NCI-H1048 (cell line): ENCODE data around the gene MSI2.
"Not testable (repeated sequence)": the region's sequence is repeated elsewhere in the genome, so short reads cannot be mapped to it uniquely, and the experiment has no call there.

ENCODE experiments used
- DNase-seq: peaks from one replicate; lab custom pipeline; 2025; lab: John Stamatoyannopoulos, UW

Gene MSI2

DNA sequence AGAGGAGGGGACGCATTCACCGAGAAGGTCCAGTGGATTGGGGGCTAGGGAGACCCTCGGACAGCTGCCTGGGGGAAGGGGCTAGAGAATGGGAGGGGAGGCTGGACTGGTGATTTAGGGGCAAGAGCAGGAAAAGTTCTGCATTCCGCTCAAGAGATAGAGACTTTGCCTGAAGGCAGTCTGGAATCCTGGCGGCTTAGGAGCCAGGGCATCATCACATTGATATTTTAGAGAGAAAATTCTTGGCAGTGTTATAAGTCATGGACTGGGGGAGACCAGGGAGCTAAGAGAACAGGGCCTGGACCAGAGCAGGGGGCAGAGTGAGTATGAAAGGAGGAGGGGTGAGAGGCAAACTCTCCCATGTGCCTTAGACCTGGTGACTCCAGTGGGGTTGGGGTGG lies 35.8 kb downstream of the MSI2 start:
- DNase-seq: no peak

DNA sequence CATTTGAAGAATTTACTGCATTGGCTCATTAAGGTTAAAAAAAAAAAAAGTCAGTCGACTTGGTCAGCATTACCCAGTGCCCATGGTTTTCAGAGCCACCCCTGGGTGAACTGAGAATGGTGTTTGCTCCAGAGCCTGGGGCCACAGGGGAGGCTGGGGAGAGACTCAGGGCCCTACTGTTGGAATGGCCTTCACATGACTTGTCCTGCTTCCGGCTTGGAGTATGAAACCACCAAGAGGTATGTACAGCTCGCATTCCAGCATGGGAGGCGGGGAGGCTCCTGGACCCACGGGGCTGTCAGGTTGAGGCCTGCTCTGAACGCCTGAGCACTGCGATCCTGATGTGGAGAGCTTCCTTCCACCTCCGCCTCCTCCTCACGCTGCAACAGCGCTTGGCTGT lies 36.8 kb downstream of the MSI2 start:
- DNase-seq: no peak

DNA sequence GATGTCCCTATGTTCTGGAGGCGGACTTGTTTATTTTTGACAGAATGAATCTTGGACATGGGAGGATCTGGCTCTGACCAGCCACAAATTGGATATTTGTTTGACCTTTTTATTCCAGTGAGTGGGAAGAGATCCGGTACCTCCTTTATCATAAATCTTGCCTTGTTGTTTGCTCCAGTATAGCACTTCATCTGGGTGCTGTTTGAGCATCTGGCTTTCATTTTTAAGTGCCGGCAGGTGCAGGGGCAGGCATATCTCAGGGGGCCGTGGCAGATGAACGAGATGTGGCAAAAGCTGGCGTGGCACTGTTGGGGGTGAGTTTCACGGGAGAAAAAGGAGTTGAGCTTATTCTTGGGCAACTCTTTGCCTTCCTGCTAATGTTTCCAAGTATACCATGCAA lies 37.8 kb downstream of the MSI2 start:
- DNase-seq: no peak

DNA sequence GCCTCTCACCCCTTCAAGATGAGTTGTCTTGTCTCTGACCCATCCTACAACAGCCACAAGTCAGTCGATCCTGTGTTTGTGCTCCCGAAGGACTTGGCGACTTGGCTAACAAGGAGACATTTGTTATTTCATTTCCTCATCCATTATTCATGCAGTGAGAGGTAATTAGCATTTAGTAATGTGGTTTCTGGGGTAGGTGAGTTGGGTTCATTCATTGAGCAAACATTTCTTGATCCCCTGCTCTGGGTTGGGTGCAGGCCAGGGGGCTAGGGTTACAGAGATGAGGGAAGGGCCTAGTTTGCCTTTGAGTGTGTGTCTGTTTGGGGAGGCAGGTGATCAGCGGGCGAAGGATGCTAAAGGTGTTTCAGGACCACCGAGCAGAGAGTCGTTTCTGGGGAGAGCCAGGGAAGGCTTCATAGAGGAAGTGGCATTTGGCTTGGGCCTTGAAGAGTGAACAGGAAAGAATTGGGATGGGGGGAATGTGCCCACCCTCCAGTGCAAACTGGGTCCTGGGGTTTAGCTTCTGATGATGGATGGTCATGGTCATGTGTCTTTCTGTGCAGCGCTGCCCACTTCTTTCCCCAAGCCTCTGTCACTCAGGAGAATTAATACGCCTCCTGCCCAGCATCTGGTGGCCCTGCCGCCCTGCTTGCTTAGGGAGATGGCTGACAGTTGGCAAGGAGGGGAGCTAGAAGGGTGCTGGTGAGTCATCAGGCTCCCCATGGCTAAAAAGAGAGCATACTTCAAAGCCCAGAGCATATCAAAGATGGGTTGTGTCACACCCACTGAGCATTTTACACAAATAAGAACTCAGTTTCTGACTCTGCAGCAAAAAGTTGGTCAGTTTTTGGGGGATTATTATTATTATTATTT lies 38.5 kb downstream of the MSI2 start:
- DNase-seq: no peak

DNA sequence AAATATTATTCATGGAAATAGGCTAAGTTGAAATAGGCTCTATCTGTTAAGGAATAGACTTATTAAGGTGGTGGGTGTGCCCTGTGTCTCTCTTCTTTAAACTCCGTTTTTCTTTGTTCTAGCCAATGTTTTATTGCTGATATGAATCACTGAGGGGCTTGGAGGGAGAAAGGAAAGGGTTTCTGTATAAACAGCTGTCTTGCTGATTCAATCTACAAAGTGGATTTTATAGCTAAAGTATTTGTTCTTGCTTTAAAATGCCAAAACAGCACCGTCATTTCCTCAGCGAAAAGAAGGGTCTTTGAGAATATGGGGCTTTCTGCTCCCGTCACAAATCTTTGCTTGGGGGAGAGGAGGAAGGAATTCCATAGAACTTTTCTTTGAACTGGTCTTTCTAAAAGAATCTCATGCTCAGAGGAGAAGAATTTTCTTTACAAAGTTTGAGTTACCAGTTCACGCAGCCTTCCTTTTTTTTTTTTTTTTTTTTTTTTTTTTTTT lies 39.3 kb downstream of the MSI2 start:
- DNase-seq: no peak

DNA sequence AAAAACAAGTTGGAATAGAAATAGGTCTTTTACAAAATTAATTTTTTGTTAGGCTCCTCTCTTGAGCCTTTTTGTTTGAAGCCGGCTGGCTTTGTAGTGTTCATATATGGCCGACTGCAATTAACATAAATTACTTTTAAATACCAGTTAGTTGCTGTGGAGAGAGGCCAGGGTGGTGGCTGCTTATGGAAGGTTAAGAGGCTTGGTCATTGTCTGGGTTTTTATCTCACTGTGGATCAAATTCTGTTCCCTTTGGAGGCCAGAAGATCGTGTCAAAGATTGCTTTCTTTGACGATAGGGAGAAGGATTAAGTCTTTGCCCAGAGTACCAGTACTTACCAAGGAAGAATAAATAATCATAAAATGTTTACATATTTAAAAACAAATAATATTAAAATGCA lies 39.9 kb downstream of the MSI2 start:
- DNase-seq: no peak

DNA sequence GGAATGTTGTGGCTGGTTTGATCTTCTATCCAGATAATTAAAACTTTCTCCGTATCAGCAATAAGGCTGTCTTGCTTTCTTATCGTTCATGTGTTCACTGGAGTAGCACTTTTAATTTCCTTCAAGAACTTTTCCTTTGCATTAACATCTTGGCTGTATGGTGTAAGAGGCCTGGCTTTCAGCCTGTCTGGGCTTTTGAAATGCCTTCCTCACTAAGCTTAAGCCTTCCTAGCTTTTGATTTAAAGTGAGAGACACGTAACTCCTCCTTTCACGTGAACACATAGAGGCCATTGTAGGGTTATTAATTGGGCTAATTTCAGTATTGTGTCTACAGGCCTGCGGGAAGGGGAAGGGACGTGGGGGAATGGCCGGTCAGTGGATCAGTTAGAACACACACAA lies 42.9 kb downstream of the MSI2 start:
- DNase-seq: no peak

DNA sequence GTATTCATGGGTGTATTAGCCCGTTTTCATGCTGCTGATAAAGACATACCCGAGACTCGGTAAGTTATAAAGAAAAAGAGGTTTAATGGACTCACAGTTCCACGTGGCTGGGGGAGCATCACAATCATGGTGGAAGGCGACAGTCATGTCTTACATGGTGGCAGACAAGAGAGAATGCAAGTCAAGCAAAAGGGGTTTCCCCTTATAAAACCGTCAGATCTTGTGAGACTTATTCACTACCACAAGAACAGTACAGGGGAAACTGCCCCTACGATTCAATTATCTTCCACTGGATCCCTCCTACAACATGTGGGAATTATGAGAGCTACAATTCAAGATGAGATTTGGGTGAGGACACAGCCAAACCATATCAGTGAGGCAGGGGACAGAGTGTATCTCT lies 44.3 kb downstream of the MSI2 start:
- not testable (repeated sequence) for DNase-seq

DNA sequence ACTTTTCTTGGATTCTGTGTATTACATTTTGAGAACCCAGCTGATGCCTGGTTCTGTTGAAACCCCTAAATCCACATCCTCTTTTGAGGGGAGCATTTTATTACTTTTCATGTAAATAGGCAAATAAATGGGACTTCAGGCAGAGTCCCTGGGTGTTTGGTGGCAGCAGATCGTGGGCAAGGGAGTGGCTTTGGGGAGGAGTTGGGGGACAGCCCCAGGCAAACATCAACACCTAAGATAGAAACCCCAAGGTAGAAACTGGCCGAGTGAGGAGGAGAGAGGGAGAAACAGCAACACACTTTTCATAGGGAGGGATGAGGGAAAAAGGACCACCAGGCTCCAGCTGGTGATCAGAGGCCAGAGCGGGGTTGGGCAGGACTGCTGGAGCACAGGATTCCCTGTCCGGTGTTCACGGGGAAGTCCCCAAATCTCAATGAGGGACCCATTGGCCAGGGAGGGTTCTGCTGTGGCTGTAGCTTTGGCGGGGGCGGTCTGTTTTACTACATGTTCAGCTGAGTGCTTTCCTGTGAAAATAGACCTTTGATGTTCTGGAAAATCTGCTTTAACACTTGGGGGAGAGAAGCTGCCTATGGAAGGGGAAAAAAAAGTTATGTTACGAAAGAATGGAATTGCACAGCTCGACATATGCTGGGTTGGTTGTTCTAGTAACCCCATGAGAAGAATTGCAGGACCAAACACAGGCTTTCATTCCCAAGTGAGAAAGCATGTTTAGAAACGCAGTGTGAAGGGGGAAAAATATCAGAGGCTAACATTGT lies 46.6 kb downstream of the MSI2 start:
- DNase-seq: no peak

DNA sequence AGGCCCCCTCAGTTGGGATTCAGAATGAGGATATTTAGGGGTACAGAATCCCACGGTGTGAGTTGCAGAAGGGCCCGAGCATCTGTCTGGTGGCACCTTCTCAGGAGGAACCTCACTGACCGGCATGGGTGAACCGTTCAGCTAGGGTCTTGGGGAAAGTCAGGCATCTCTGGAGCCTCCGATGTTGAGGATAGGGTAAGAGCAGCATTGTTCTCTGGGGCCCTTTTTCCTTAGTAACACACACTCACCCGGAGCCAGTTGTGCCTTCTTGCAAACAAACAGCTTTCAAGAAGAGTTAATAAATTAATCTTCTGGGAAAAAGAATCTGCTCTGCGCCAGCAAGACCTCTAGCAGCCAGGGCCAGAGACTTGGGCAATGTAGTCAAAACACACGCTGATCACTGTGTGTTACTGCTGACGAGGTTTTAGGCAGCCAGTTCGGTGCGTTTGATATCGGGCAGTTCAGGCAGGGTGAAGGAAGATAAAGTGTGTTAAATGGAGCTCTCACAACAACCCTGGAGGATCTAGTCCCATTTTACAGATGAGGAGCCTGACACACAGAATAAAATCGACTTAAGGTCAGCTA lies 48.9 kb downstream of the MSI2 start:
- DNase-seq: no peak

DNA sequence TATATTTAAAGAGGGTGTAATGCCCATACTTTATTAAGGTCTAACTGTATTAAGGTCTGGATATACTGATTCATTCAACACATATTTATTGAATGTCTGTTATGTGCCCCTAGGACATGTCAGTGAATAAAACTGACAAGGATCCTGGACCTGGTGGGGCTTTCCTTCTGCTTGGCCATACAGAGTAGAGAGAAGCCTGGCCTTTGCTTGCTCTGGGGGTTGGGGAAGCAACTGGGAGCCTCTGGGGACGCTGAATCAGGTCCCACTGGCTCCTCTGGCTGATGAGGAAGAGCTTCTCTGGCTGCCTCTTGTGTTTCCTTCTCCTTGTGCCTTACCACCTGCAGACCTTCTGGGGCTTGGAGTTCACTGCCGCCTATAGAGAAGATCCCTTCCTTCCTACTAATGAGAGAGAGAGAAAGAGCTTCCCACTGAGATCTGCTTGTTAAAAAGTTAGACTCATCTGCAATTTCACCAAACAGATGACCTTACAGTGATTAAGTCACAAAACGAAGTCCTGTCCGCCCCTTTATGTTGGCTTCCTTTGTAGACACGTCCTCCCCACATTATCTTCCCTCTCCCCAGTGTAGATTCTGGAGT lies 49.7 kb downstream of the MSI2 start:
- no peak for DNase-seq

DNA sequence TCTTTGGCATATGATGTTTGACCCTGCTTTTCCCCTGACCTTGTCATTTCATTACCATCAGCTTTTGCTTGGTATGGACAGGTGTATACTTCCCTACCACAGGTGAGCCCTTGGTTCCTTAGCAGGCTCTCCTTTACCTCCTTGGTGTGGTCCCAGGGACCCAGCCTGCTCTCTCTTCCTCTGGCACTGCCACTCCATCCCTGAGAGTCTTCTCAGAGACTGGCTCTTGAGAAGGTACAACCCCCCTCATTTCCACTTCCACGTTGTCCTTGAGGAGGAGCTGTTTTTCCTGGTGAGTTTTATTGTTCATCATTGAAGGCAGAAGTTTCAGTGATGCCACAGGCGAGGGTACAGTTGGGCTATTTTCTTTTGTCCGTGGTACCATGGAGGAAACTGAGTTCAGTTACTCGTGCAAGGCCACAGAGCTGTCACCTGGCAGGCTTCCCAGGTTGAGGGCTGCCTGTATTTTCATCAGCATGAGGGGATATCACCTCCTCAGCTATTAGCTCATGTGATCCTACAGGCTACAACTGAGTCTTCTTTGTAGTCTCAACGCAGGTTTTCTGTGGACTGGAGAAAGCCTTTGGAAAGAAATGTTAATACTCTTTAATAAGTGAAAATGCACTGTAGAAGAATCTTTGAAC lies 52.3 kb downstream of the MSI2 start:
- no peak for DNase-seq

DNA sequence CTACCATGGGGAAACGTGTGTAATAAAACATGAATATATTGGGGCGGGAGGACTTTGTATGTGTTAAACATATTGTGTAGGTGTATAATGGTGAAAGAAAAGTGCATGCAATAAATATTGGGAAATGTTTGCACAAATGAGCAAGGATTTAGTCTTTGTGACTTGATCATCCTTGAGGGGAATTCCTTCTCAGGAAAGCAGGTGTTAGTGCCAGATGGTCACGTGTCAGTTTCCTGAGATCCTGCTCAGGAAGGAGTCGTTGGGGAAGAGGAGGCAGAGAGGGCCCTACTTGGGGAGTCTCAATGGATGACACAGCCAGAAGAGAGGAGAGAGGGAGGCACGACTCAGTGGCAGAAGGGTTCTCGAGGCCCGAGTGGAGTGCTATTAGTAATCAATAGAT lies 53.2 kb downstream of the MSI2 start:
- DNase-seq: no peak

DNA sequence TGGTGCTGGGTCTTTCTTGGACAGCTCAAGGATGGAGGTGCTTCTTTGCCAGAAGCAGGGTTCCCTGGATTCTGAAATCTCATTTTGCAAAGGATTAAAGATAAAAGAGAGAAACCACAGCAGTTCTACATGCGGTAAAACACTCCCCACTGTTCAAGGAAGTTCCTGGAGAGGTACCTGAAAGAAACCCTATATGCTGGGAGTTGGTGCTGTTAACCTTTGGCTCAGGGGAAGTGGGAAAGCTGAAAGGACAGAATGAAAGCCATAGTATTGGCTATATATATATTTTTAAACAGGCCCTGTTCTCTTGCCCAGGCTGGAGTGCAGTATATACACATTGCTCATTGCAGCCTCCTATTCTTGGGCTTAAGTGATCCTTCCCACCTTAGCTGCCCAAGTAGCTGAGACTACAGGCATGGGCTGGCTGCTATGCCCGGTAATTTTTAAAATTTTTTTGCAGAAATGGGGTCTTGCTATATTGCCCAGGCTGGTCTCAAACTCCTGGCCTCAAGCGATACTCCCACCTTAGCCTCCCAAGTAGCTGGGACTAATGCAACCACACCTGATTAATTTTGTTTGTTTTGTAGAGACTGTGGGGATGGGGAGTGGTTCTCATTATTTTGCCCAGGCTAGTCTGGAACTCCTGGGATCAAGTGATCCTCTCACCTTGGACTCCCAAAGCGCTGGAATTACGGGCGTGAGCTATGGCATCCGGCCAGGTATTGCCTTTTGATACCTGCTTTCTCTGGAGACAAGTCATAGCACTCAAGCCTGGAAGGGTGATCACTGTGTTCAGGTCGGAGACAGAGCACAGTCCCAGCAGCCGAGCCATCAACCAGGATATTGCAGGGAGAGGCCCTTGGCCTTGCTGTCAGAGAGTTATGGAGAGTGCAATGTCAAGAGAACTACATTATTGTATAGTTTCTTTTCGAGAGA lies 55.2 kb downstream of the MSI2 start:
- no peak for DNase-seq

DNA sequence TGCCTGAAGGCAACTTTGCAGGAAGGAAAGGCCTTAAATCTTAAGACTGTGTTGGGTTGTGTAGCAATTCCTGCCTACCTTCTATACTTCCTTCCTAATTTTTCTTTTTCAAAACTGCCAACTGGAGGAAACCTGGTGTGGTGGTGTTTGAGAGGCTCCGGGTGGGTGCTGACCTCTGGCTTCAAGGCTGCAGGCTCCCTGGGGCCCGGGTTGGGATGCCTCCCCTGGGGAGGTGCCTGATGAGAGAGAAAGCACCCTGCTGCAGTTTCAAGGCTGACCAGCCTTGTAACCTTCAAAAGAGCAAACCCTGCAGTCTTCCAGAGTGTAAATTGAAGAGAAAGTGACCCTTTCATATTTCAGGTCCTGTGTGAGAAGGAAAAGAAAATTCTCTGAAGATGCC lies 55.9 kb downstream of the MSI2 start:
- no peak for DNase-seq

DNA sequence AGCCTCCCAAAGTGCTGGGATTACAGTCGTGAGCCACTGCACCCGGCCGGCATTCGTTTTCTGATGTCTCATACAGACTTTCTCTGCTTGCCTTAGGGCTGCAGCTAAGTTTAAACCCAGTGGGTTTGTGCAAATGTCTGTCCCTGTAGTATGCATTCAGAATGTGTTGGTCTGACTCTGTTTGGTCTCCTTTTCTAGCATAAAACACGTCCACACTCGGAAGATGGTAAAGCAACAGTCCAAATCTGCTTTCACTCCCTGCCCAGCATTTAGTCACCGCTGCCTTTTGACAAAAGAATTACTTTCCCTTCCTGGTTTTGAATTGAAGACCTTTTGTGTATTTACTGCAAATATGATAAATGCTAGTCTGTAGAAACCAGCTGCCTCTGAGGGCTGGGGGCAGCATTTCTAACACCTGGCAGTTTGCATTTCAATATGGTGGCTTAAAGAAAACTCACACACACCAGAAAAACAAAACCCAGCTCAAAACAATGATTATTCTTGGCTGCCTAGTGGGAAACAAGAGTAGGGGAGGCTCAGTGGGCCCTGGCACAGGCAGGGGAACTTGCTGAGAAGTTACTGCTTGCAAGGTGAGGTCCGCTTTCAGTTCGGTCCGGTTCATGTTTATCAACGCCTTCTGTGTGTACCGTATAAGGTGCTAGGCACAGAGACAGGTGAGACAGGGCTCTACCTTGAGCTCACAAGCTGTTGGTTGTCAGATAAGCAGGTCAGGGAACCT lies 56.9 kb downstream of the MSI2 start:
- no peak for DNase-seq

DNA sequence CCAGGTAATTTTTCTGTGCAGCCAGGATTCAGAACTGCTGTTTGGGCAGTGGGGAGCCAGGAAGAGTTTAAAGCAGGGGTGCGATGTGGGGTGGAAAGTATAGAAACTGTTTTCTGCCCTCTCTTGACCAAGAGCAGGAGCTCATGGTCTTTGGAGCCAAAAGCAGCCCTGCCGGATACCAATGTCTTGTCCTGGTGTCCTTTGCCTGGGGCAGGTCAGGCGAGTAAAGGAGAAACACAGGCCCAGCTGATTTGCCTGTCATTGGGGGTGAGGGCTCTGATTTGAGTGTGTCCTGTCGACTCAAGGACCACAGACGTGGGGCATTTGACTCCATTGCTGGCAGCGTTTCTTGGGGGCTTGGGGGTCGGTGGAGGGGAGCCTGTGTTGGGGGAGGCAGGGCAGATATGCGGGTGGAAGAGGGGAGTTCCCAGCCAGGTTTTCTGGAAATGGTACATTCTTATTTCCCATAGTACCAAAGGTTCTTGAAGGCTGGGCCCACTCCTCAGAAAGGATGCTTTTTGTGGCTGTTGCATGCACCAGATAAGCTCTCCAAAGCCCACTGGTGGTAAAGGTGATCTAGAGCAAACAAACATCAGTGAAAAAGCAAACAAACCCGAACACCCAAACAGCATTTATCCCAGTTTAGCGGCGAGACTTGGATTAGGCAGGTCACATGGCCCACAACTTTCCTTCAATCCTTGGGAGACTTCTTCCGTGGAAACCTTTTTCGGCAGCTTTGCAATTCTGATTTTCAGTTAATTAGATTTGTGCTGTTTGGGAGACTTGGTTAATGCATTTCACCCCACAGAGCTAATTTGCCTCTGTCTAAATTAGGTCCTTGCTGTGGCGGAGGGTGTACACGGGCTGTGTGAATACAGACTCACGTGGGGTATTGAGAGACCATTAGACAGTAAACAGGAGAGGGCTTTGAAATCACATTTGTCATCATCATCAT lies 59.0 kb downstream of the MSI2 start:
- DNase-seq: no peak

DNA sequence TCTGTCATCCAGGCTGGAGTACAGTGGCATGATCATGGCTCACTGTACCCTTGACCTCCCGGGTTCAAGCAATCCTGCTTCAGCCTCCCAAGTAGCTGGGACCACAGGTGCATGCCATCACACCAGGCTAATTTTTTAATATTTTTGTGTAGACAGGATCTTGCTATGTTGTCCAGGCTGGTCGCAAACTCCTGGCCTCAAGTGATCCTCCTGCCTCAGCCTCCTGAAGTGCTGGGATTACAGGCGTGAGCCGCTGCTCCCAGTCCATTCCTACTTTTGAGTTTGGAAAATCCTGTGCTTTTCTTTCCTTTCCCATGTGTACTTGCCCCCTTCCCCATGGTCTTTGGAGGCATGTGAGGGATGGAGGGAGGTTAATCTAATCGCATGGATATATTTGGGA lies 60.0 kb downstream of the MSI2 start:
- no peak for DNase-seq

DNA sequence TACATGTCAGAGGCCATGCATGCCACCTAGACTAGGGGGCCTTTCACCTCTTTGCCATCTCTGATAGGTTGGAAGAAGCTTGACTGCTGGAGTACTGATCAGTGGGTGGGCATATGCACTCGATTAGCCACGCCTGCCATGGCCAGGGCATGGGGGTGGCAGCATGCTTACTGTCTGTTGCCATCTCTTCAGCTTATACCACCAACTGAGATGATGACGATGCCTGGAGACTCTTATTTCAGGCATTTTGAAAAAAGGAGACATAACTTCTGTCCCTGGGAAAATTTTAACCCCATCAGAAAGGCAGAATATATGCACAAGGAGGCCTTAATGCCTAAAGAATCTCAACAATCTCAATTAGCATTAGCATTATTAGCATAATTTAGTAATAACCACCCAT lies 60.8 kb downstream of the MSI2 start:
- no peak for DNase-seq
